IMR-90 (cell line): ENCODE results near the gene HSPA9. TPM values are rescaled to one million over a fixed set of nuclear protein-coding genes. Genes with fewer than 3 reads are reported as not detected.

ENCODE experiments used
- ATAC-seq: fragments of 200-7000 bp; cut with Tn5 transposase; 2 replicates; pipeline ENCODE4 v1.9.1; 2020; ENCODE audit warnings: low read depth, mild to moderate bottlenecking, moderate library complexity
- BruUV-seq: library from RNA; stranded (reverse); fragments of 400-500 nt; replicated peaks from 2 replicates; lab custom pipeline; 2021; lab: Mats Ljungman, UMichigan
- CTCF ChIA-PET: fragments of 300-600 bp; formaldehyde crosslinking; extraction: SDS; loops from one replicate; lab custom pipeline; 2021; ENCODE audit warnings: antibody characterized with exemption; lab: Yijun Ruan, JAX
- POLR2A ChIA-PET: fragments of 300-600 bp; sonication (Branson Sonifier 250); formaldehyde crosslinking; loops from one replicate; lab custom pipeline; 2022; ENCODE audit warnings: antibody characterized with exemption; ENCODE audit not compliant: unreplicated experiment; lab: Charles Lee
- DNase-seq: peaks from one replicate; pipeline ENCODE4 v3.0.0; 2013
- H2AFZ ChIP-seq: replicated peaks from 2 replicates; pipeline ENCODE3; 2013; ENCODE audit warnings: low read length, mild to moderate bottlenecking; ENCODE audit not compliant: poor library complexity
- H2AK5ac ChIP-seq: 2 replicates; pipeline ENCODE4 v1.6.1; 2013; ENCODE audit warnings: low read depth, low read length, inconsistent platforms
- H2AK9ac ChIP-seq: replicated peaks from 2 replicates; pipeline ENCODE3; 2013; ENCODE audit warnings: mild to moderate bottlenecking, low read depth, low read length, moderate library complexity; ENCODE audit not compliant: poor library complexity
- H2BK120ac ChIP-seq: 2 replicates; pipeline ENCODE4 v1.6.1; 2013; ENCODE audit warnings: low read depth, low read length, inconsistent platforms
- H2BK15ac ChIP-seq: 3 replicates; pipeline ENCODE4 v1.6.1; 2013; ENCODE audit warnings: low read depth, low read length, inconsistent platforms
- H2BK20ac ChIP-seq: 2 replicates; pipeline ENCODE4 v1.6.1; 2013; ENCODE audit warnings: low read depth, mild to moderate bottlenecking, inconsistent platforms, low read length, moderate library complexity
- H2BK5ac ChIP-seq: 2 replicates; pipeline ENCODE4 v1.6.1; 2013; ENCODE audit warnings: mild to moderate bottlenecking, low read depth, low read length, inconsistent platforms; ENCODE audit not compliant: poor library complexity, severe bottlenecking
- H3K14ac ChIP-seq: replicated peaks from 2 replicates; pipeline ENCODE4 v1.6.1; 2013; ENCODE audit warnings: low read depth, low read length, inconsistent platforms
- H3K18ac ChIP-seq: 2 replicates; pipeline ENCODE4 v1.6.1; 2013; ENCODE audit warnings: low read depth, low read length, control low read depth
- H3K23ac ChIP-seq: 2 replicates; pipeline ENCODE4 v1.6.1; 2013; ENCODE audit warnings: low read depth, low read length, inconsistent platforms
- H3K27ac ChIP-seq: 2 replicates; pipeline ENCODE4 v1.5.1; 2013; ENCODE audit warnings: mild to moderate bottlenecking, control low read depth, low read length; ENCODE audit not compliant: insufficient read depth
- H3K27me3 ChIP-seq: 2 replicates; pipeline ENCODE4 v1.6.1; 2013; ENCODE audit warnings: low read length; ENCODE audit not compliant: control insufficient read depth, insufficient read depth
- H3K36me3 ChIP-seq: 2 replicates; pipeline ENCODE4 v1.6.1; 2013; ENCODE audit warnings: low read length, mixed read lengths; ENCODE audit not compliant: control insufficient read depth, insufficient read depth
- H3K4ac ChIP-seq: 2 replicates; pipeline ENCODE4 v1.6.1; 2013; ENCODE audit warnings: low read depth, low read length, inconsistent platforms
- H3K4me1 ChIP-seq: 2 replicates; pipeline ENCODE4 v1.6.1; 2013; ENCODE audit warnings: low read length, mixed read lengths; ENCODE audit not compliant: control insufficient read depth, insufficient read depth
- H3K4me2 ChIP-seq: 2 replicates; pipeline ENCODE4 v1.6.1; 2013; ENCODE audit warnings: low read depth, mild to moderate bottlenecking, control low read depth, low read length, moderate library complexity
- H3K4me3 ChIP-seq: 2 replicates; pipeline ENCODE4 v1.5.1; 2013; ENCODE audit warnings: low read depth, mild to moderate bottlenecking, control low read depth, low read length, moderate library complexity; ENCODE audit not compliant: insufficient read depth
- H3K56ac ChIP-seq: 2 replicates; pipeline ENCODE4 v1.6.1; 2013; ENCODE audit warnings: low read length, inconsistent platforms; ENCODE audit not compliant: insufficient read depth; ENCODE audit errors: extremely low read depth
- H3K79me1 ChIP-seq, 2 experiments: 2 replicates each; pipeline ENCODE4 v1.6.1; 2013; ENCODE audit warnings: low read length in 2 of 2, inconsistent platforms in 1 of 2, low read depth in 1 of 2
- H3K9ac ChIP-seq: 2 replicates; pipeline ENCODE4 v1.6.1; 2013; ENCODE audit warnings: low read depth, low read length, control low read depth
- H3K9me1 ChIP-seq: 2 replicates; pipeline ENCODE4 v1.6.1; 2013; ENCODE audit warnings: low read length, inconsistent platforms; ENCODE audit not compliant: insufficient read depth
- H3K9me3 ChIP-seq: 2 replicates; pipeline ENCODE4 v1.6.1; 2013; ENCODE audit warnings: low read length; ENCODE audit not compliant: control insufficient read depth, insufficient read depth
- H4K20me1 ChIP-seq: 2 replicates; pipeline ENCODE4 v1.6.1; 2013; ENCODE audit warnings: low read length, inconsistent platforms; ENCODE audit not compliant: insufficient read depth
- H4K5ac ChIP-seq: 2 replicates; pipeline ENCODE4 v1.6.1; 2013; ENCODE audit warnings: mild to moderate bottlenecking, low read depth, low read length, control low read depth
- H4K8ac ChIP-seq, 2 experiments: 2 replicates each; pipeline ENCODE4 v1.6.1; 2013; ENCODE audit warnings: low read depth in 2 of 2, low read length in 2 of 2, control low read depth in 1 of 2, inconsistent platforms in 1 of 2
- H4K91ac ChIP-seq: 2 replicates; pipeline ENCODE4 v1.6.1; 2013; ENCODE audit warnings: low read depth, low read length, inconsistent platforms; ENCODE audit not compliant: insufficient read depth
- BHLHE40 ChIP-seq: fragments of 150-350 bp; IDR thresholded peaks from 2 replicates; pipeline ENCODE4 v1.6.1; 2016; ENCODE audit warnings: mild to moderate bottlenecking, low read depth, low read length
- CEBPB ChIP-seq: IDR thresholded peaks from 2 replicates; pipeline ENCODE4 v1.6.1; 2012; ENCODE audit warnings: low read depth, low read length, improper control_type of control experiment
- CHD1 ChIP-seq: IDR thresholded peaks from 2 replicates; pipeline ENCODE4 v1.6.1; 2012; ENCODE audit warnings: low read depth, low read length, improper control_type of control experiment
- CTCF ChIP-seq: conservative IDR thresholded peaks from 2 replicates; pipeline ENCODE4 v1.5.1; 2012; ENCODE audit warnings: mild to moderate bottlenecking, low read depth, low read length, improper control_type of control experiment
- FOS ChIP-seq: fragments of 150-350 bp; IDR thresholded peaks from 2 replicates; pipeline ENCODE4 v1.6.1; 2016; ENCODE audit warnings: low read depth, low read length
- MAFK ChIP-seq: IDR thresholded peaks from 2 replicates; pipeline ENCODE4 v1.6.1; 2012; ENCODE audit warnings: low read depth, low read length, improper control_type of control experiment
- MAZ ChIP-seq: IDR thresholded peaks from 2 replicates; pipeline ENCODE4 v1.6.1; 2012; ENCODE audit warnings: low read depth, mild to moderate bottlenecking, low read length, improper control_type of control experiment, moderate library complexity, borderline replicate concordance
- MXI1 ChIP-seq: IDR thresholded peaks from 2 replicates; pipeline ENCODE4 v1.6.1; 2012; ENCODE audit warnings: low read depth, mild to moderate bottlenecking, low read length, moderate library complexity, borderline replicate concordance
- NFE2L2 ChIP-seq: fragments of 150-350 bp; IDR thresholded peaks from 2 replicates; pipeline ENCODE4 v1.6.1; 2016; ENCODE audit warnings: low read depth, mild to moderate bottlenecking, low read length
- POLR2A ChIP-seq: IDR thresholded peaks from 2 replicates; pipeline ENCODE4 v1.6.1; 2012; ENCODE audit warnings: mild to moderate bottlenecking, low read depth, low read length
- RAD21 ChIP-seq: IDR thresholded peaks from 2 replicates; pipeline ENCODE4 v1.6.1; 2012; ENCODE audit warnings: low read length, improper control_type of control experiment
- RFX5 ChIP-seq: IDR thresholded peaks from 2 replicates; pipeline ENCODE4 v1.8.0; 2012; ENCODE audit warnings: low read depth, mild to moderate bottlenecking, low read length, moderate library complexity
- SMC3 ChIP-seq: fragments of 150-350 bp; IDR thresholded peaks from 2 replicates; pipeline ENCODE4 v1.6.1; 2016; ENCODE audit warnings: low read depth, mild to moderate bottlenecking, antibody characterized with exemption, low read length, moderate library complexity
- WGBS, 2 experiments: methylation state at CpG; one replicate each; pipeline versions ENCODE4 v1.1.5 to v1.1.7; 2013; ENCODE audit warnings: missing lambda C conversion rate in 2 of 2; ENCODE audit not compliant: insufficient read length in 1 of 2; ENCODE audit errors: extremely low coverage in 2 of 2; 5-methylcytosine and 5-hydroxymethylcytosine counted together
- dilution Hi-C: fragments of 300-500 bp; cut with HindIII; formaldehyde crosslinking; loops from one replicate; pipeline ENCODE4 v1.14.3; 2018; ENCODE audit warnings: low sequenced_read_pairs; ENCODE audit not compliant: unreplicated experiment
- in situ Hi-C: fragments of 300-500 bp; cut with MboI; formaldehyde crosslinking; loops from 3 replicates; pipeline ENCODE4 v1.14.3; 2019; ENCODE audit warnings: low sequenced_read_pairs, inconsistent platforms, mixed read lengths
- intact Hi-C: fragments of 100-400 bp; cut with micrococcal nuclease; formaldehyde crosslinking; loops from 2 replicates; pipeline ENCODE4 v1.10.0; 2022
- polyA plus RNA-seq, 3 experiments: library from polyadenylated mRNA; depleted of rRNA; stranded (reverse); fragments of >200 nt; gene quantifications; 2 replicates each; pipeline ENCODE4 v1.2.3, GENCODE V29; 2012; ENCODE audit warnings: low replicate concordance in 1 of 3
- total RNA-seq: library from RNA; depleted of rRNA; stranded (reverse); fragments of >200 nt; gene quantifications from 2 replicates; pipeline ENCODE4 v1.2.3, GENCODE V29; 2012
- TF ChIP-seq, protein P1 (sequence below): fragments of 150-350 bp; IDR thresholded peaks from 2 replicates; pipeline ENCODE4 v1.6.1; 2017; ENCODE audit warnings: mild to moderate bottlenecking, antibody characterized with exemption, low read length, low read depth
- TF ChIP-seq, protein P2 (sequence below): fragments of 150-350 bp; IDR thresholded peaks from 2 replicates; pipeline ENCODE4 v1.6.1; 2016; ENCODE audit warnings: low read depth, mild to moderate bottlenecking, low read length, moderate library complexity, borderline replicate concordance

The HSPA9 gene
- total and polyA plus RNA-seq, 2 of the 4 experiments (the other 2 are of a cell fraction) = 157 to 472 TPM

DNA sequence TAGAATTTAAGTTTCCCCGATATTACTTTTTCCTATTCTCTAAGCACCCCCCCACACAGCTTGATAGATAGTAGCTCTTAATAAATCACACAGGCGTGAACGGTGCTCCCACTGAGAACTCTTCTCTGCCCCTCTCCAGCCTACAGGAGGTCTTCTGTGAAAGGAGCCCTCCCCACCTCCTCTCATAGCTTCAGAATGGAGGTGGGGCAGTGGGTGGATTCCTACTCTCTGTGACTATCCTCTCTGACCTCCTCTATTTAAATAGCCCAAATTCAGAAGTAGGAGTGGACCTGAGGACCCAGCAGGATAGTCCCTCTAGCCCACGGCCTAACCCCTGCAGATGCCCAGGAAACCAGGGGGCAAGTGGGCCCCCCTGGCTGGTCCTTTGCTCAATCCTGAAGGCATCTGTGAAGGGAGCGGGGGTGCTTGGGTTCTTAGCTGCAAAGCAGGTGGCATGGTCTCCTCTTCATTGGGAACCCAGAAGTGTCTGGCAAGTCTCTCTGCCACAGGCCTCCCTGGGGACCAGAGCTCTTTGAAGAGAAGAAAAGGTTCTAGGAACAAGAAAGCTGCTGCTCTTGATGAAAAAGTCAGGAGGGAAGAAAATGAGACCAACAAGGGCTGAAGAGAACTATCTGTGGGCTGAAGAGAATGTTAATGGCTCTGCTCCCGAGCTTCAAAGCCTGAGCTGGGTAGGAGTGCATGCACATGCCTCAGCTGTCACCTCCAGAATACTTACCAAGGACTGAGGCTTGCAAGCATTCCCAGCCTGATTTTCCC, 21.1 kb upstream of the HSPA9 start:
- no peak overlapping the region for H2BK15ac ChIP-seq
- no peaks in the 10 kb centered on the region for H3K36me3 ChIP-seq
- H3K23ac ChIP-seq = no peak overlapping the region
- no peak overlapping the region for H2AFZ ChIP-seq
- no peak for DNase-seq
- H4K20me1 ChIP-seq = no peaks in the 10 kb centered on the region
- H3K4ac ChIP-seq = no peak overlapping the region
- H3K4me2 ChIP-seq = no peak overlapping the region
- ChIA-PET CTCF (interaction anchor here (1.3 kb wide), 1 partner anchor 17 kb away, joined by 3 read pairs; no protein-coding TSS in a partner anchor), POLR2A (interaction anchor here (0.5 to 0.6 kb wide), 2 partner anchors 41 to 104 kb away, joined by 7 read pairs; no protein-coding TSS in a partner anchor)
- ATAC-seq = no peak
- peaks cover 29% of the 10 kb centered on the region for H3K27me3 ChIP-seq
- no peak overlapping the region for H3K9ac ChIP-seq
- H3K4me1 ChIP-seq = no peaks in the 10 kb centered on the region
- no peak overlapping the region for H3K56ac ChIP-seq
- no peak overlapping the region for H2BK20ac ChIP-seq
- no peak overlapping the region for H4K91ac ChIP-seq
- BruUV-seq = no TSS peak
- no peaks in the 10 kb centered on the region for H3K9me3 ChIP-seq
- H3K18ac ChIP-seq = no peak overlapping the region
- dilution Hi-C loops = no loop called here
- no peak overlapping the region for H2AK5ac ChIP-seq
- no peaks in the 10 kb centered on the region for H3K79me1 ChIP-seq
- no peak overlapping the region for H4K8ac ChIP-seq
- no peak overlapping the region for H3K27ac ChIP-seq
- in situ Hi-C loops = no loop called here
- no peak overlapping the region for H3K14ac ChIP-seq
- no peak overlapping the region for H3K4me3 ChIP-seq
- H3K9me1 ChIP-seq = no peaks in the 10 kb centered on the region
- intact Hi-C loops = no loop called here
- no peak overlapping the region for H2BK5ac ChIP-seq
- no peak overlapping the region for H2BK120ac ChIP-seq
- H4K5ac ChIP-seq = no peak overlapping the region
- 100% methylated on average over 1 of the region's 6 CpGs; no CpG with 5 or more reads in 1 of the 2 experiments for WGBS, 2 experiments
- H2AK9ac ChIP-seq = no peak overlapping the region
- TF ChIP-seq FOS (no peak), MAFK (no peak), MAZ (no peak), NFE2L2 (no peak), BHLHE40 (no peak), RAD21 (no peak), RFX5 (no peak), CTCF (no peak), CHD1 (no peak), SMC3 (no peak), POLR2A (no peak), CEBPB (no peak), MXI1 (no peak)
- TF ChIP-seq, protein P1, sequence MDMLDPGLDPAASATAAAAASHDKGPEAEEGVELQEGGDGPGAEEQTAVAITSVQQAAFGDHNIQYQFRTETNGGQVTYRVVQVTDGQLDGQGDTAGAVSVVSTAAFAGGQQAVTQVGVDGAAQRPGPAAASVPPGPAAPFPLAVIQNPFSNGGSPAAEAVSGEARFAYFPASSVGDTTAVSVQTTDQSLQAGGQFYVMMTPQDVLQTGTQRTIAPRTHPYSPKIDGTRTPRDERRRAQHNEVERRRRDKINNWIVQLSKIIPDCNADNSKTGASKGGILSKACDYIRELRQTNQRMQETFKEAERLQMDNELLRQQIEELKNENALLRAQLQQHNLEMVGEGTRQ = no peak
- TF ChIP-seq, protein P2, sequence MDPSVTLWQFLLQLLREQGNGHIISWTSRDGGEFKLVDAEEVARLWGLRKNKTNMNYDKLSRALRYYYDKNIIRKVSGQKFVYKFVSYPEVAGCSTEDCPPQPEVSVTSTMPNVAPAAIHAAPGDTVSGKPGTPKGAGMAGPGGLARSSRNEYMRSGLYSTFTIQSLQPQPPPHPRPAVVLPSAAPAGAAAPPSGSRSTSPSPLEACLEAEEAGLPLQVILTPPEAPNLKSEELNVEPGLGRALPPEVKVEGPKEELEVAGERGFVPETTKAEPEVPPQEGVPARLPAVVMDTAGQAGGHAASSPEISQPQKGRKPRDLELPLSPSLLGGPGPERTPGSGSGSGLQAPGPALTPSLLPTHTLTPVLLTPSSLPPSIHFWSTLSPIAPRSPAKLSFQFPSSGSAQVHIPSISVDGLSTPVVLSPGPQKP = no peak
